Chondrocyte (in vitro differentiated cells): ENCODE data around the gene ANTXR1. TPM values are rescaled to one million over a fixed set of nuclear protein-coding genes. Genes with fewer than 3 reads are reported as not detected.

Experiments used
- DNase-seq: peaks from one replicate; pipeline ENCODE4 v3.0.0; 2021; ENCODE audit warnings: mixed read lengths, low spot score
- H3K27ac Mint-ChIP-seq: one replicate; pipeline ENCODE4 v1.8.0; 2021; ENCODE audit warnings: mild to moderate bottlenecking, moderate library complexity, mixed read lengths; ENCODE audit not compliant: unreplicated experiment
- H3K27me3 Mint-ChIP-seq: 2 replicates; pipeline ENCODE4 v1.8.0; 2021; ENCODE audit warnings: low read depth, mixed read lengths
- H3K36me3 Mint-ChIP-seq: 2 replicates; pipeline ENCODE4 v1.8.0; 2021; ENCODE audit warnings: low read depth, mixed read lengths
- H3K4me1 Mint-ChIP-seq: 2 replicates; pipeline ENCODE4 v1.8.0; 2021; ENCODE audit warnings: low read depth, mild to moderate bottlenecking, mixed read lengths
- H3K4me3 Mint-ChIP-seq: one replicate; pipeline ENCODE4 v1.8.0; 2021; ENCODE audit warnings: mild to moderate bottlenecking, moderate library complexity, mixed read lengths; ENCODE audit not compliant: unreplicated experiment
- H3K9me3 Mint-ChIP-seq: 2 replicates; pipeline ENCODE4 v1.8.0; 2021; ENCODE audit warnings: low read depth, mixed read lengths
- total RNA-seq: library from RNA; stranded (reverse); gene quantifications from 3 replicates; pipeline ENCODE4 v1.2.1, GENCODE V29; 2021
- TF ChIP-seq, protein P1 (sequence below): fragments of 200-600 bp; sonication (generic); IDR thresholded peaks from 2 replicates; pipeline ENCODE4 v1.5.0; 2021; ENCODE audit warnings: antibody characterized with exemption, mild to moderate bottlenecking, moderate library complexity

The ANTXR1 gene
- total RNA-seq, 1 donor from 2014 or later = 351 TPM

DNA sequence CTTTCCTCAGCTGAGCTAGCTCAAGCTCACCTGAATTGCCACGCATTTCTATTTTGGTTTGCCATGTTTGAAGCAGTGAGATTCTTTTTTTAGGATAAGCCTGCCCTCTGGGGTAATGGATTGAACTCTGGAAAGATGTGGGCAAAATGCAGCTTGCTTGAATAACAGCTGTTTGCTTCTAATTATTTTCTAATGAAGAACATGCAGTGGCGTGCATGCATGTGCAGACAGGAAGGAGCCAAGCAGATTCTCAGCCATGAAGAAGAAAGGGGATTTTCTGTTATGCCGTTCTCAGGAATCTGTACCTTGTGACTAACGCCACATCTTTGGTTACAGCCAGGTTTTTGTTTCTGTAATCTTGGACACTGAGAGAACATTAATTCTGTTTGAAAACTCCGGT, 171.2 kb downstream of the ANTXR1 start:
- Mint-ChIP-seq H3K27me3 (no peaks in the 10 kb centered on the region), H3K4me3 (no peak overlapping the region), H3K4me1 (peaks cover 27% of the 10 kb centered on the region), H3K27ac (no peak overlapping the region), H3K9me3 (no peaks in the 10 kb centered on the region), H3K36me3 (peaks cover 44% of the 10 kb centered on the region)
- TF ChIP-seq, protein P1, sequence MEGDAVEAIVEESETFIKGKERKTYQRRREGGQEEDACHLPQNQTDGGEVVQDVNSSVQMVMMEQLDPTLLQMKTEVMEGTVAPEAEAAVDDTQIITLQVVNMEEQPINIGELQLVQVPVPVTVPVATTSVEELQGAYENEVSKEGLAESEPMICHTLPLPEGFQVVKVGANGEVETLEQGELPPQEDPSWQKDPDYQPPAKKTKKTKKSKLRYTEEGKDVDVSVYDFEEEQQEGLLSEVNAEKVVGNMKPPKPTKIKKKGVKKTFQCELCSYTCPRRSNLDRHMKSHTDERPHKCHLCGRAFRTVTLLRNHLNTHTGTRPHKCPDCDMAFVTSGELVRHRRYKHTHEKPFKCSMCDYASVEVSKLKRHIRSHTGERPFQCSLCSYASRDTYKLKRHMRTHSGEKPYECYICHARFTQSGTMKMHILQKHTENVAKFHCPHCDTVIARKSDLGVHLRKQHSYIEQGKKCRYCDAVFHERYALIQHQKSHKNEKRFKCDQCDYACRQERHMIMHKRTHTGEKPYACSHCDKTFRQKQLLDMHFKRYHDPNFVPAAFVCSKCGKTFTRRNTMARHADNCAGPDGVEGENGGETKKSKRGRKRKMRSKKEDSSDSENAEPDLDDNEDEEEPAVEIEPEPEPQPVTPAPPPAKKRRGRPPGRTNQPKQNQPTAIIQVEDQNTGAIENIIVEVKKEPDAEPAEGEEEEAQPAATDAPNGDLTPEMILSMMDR = no peak
- DNase-seq = no peak

DNA sequence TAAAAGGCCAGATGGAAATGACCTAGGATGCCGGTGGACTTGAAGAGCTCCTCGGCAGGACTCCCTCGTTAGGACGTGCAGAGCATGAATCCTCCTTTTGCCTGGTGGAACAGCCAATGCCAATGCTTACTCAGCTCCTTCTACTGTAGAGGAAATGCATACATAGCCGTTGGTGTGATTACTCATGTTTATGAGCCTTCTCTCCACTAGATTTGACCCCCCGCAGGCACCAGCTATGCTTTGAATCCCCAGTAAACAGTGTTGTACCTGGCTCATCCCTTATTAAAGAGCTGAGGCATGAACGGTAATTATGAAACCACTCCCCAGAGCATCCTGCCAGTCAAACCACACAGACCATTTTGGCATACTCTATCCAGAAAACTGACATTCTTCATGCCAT, 172.8 kb downstream of the ANTXR1 start:
- no peaks in the 10 kb centered on the region for H3K27me3 Mint-ChIP-seq
- no peak overlapping the region for H3K4me3 Mint-ChIP-seq
- H3K9me3 Mint-ChIP-seq = no peaks in the 10 kb centered on the region
- H3K4me1 Mint-ChIP-seq = peaks cover 28% of the 10 kb centered on the region
- TF ChIP-seq, protein P1 = no peak
- peaks cover 45% of the 10 kb centered on the region for H3K36me3 Mint-ChIP-seq
- no peak overlapping the region for H3K27ac Mint-ChIP-seq
- DNase-seq = no peak

DNA sequence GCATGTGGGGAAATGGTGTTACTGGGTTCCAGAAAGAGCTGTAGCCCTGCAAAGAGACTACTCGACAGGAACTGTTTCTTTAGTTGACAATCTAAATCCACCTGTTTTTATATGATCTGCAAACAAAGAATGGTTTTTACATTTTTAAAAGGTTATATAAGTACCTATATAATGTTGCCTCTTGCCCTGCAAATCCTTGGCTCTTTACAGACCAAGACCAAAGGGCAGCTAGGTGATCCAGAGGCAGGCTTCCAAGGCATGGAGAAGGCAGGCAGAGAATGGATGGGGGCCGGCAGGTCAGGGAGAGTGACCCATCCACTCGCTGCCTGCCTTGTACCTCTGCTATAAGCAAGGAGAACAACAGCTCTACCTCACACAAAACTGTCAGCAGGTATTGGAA, 173.6 kb downstream of the ANTXR1 start:
- no peak overlapping the region for H3K27ac Mint-ChIP-seq
- no peak for DNase-seq
- TF ChIP-seq, protein P1 = no peak
- H3K4me1 Mint-ChIP-seq = peaks cover 36% of the 10 kb centered on the region
- no peak overlapping the region for H3K4me3 Mint-ChIP-seq
- H3K27me3 Mint-ChIP-seq = no peaks in the 10 kb centered on the region
- H3K36me3 Mint-ChIP-seq = peaks cover 42% of the 10 kb centered on the region
- H3K9me3 Mint-ChIP-seq = no peaks in the 10 kb centered on the region

- DNase-seq = no peak
- no peaks in the 10 kb centered on the region for H3K9me3 Mint-ChIP-seq
- TF ChIP-seq, protein P1 = no peak
- H3K4me1 Mint-ChIP-seq = peaks cover 39% of the 10 kb centered on the region
- no peak overlapping the region for H3K27ac Mint-ChIP-seq
- H3K36me3 Mint-ChIP-seq = peaks cover 40% of the 10 kb centered on the region
- no peak overlapping the region for H3K4me3 Mint-ChIP-seq
- H3K27me3 Mint-ChIP-seq = no peaks in the 10 kb centered on the region
Observed at GRCh38 chr2:69188182-69188900, 175.4 kb downstream of the ANTXR1 start.

DNA sequence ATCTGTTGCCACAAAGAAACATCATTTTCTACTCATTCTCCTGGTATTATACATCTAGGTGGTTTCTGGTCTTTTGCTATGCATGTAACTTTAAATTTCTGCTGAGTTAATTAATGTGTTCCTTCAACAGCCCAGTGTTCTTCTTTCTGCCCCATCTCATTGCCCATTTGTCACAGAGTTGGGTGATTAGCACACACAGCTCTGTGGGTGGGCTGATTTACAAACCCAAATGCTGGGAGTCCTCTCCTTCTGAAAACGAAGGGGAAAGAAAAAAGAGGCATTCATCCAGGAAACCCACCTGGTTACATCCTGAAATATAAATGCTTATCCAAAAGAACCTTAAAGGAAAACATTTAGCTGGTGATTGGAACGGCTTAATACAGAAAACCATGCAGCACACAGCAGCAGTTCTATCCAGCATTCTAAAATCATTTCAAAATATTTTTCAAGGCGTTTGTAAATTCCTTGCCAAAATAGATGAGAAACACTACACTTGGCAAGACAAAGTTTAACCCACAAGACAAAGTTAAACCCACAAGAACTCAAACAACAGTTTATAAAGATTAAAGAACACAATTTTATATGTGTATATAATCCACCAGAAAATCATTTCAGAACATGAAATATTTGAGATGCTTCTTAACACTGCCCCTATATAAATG, 177.9 kb downstream of the ANTXR1 start:
- TF ChIP-seq, protein P1 = no peak
- H3K27ac Mint-ChIP-seq = no peak overlapping the region
- no peaks in the 10 kb centered on the region for H3K9me3 Mint-ChIP-seq
- peaks cover 48% of the 10 kb centered on the region for H3K36me3 Mint-ChIP-seq
- H3K27me3 Mint-ChIP-seq = no peaks in the 10 kb centered on the region
- H3K4me3 Mint-ChIP-seq = no peak overlapping the region
- peaks cover 43% of the 10 kb centered on the region for H3K4me1 Mint-ChIP-seq
- DNase-seq = no peak
